Small intestine (tissue), 7 donors: Measurements from ENCODE around the gene TMEM209. TPM values are rescaled to one million over a fixed set of nuclear protein-coding genes. Genes with fewer than 3 reads are reported as not detected.
A peak's percentile ranks its signal among the peaks of the same experiment; 100 is the strongest.
"Not testable (repeated sequence)": the region's sequence is repeated elsewhere in the genome, so short reads cannot be mapped to it uniquely, and the experiment has no call there.

ENCODE experiments used
- DNase-seq, 2 donors: peaks; one replicate each; pipeline versions ENCODE4 v3.0.0 to v3.0.0-alpha.2; 2013
- FAIRE-seq: peaks from 2 replicates; lab custom pipeline; 2012; peaks lifted over from hg19 to GRCh38; lab: Jason Lieb, UNC
- H3K27ac ChIP-seq, 3 donors: one replicate each; pipeline ENCODE4 v1.5.1; 2013; ENCODE audit warnings: low read length in 2 of 3, mild to moderate bottlenecking in 2 of 3, control low read depth in 1 of 3, inconsistent platforms in 1 of 3, low read depth in 1 of 3, moderate library complexity in 1 of 3
- H3K27me3 ChIP-seq, 3 donors: one replicate each; pipeline ENCODE4 v1.6.1; 2013; ENCODE audit warnings: low read length in 3 of 3, inconsistent platforms in 1 of 3; ENCODE audit not compliant: control insufficient read depth in 3 of 3, insufficient read depth in 3 of 3
- H3K36me3 ChIP-seq, 3 donors: one replicate each; pipeline ENCODE4 v1.6.1; 2013; ENCODE audit warnings: low read length in 3 of 3, inconsistent platforms in 1 of 3, low read depth in 1 of 3, mild to moderate bottlenecking in 1 of 3, moderate library complexity in 1 of 3; ENCODE audit not compliant: control insufficient read depth in 3 of 3, insufficient read depth in 2 of 3
- H3K4me1 ChIP-seq, 3 donors: one replicate each; pipeline ENCODE4 v1.6.1; 2013; ENCODE audit warnings: low read length in 2 of 3, inconsistent platforms in 1 of 3, low read depth in 1 of 3, mild to moderate bottlenecking in 1 of 3, moderate library complexity in 1 of 3; ENCODE audit not compliant: control insufficient read depth in 3 of 3, insufficient read depth in 2 of 3
- H3K4me3 ChIP-seq, 3 donors: one replicate each; pipeline ENCODE4 v1.5.1; 2013; ENCODE audit warnings: low read length in 3 of 3, control low read depth in 1 of 3, inconsistent platforms in 1 of 3, low read depth in 1 of 3, mild to moderate bottlenecking in 1 of 3, moderate library complexity in 1 of 3
- H3K9me3 ChIP-seq, 2 donors: one replicate each; pipeline ENCODE4 v1.6.1; 2013; ENCODE audit warnings: low read depth in 1 of 2, low read length in 1 of 2; ENCODE audit not compliant: control insufficient read depth in 2 of 2, insufficient read depth in 1 of 2
- WGBS, 3 donors: extraction: QIAGEN DNeasy Blood & Tissue Kit; methylation state at CpG; one replicate each; pipeline ENCODE4 v1.1.7; 2013; 5-methylcytosine and 5-hydroxymethylcytosine counted together
- polyA plus RNA-seq, 4 donors: library from polyadenylated mRNA; stranded (reverse) in 3 of 4; unstranded in 1 of 4; fragments of 200-250 nt in 3 of 4; fragments of 120-200 nt in 1 of 4; gene quantifications; one replicate each; pipeline versions ENCODE4 v1.2.1 to v1.2.3, GENCODE V29; 2013
- donor health status: healthy with polysubstance abuse.
- donor health status: control.
- donor health status: control.
- donor health status: Bipolar disorder and iron deficiency.
- donor health status: healthy.

The TMEM209 gene
- polyA plus RNA-seq, 4 donors, result 4.3 to 15.5 (median 9.0) TPM

GRCh38 chr7:130196476-130196875 is 8.7 kb downstream of the TMEM209 start:
- Histone ChIP-seq H3K36me3 (peaks cover 0 to 28% (median 9%) of the 10 kb centered on the region in 3 donors), H3K27me3 (no peaks in the 10 kb centered on the region), H3K4me1 (no peaks in the 10 kb centered on the region), H3K4me3 (no peak overlapping the region), H3K27ac (no peak overlapping the region), H3K9me3 (no peaks in the 10 kb centered on the region)
- WGBS, 3 donors, result 71 to 94% (median 86%) methylated on average over 2 of the region's 2 CpGs
- DNase-seq (no peak), FAIRE-seq (no peak)

- Histone ChIP-seq H3K27ac (no peak overlapping the region), H3K4me3 (no peak overlapping the region), H3K27me3 (no peaks in the 10 kb centered on the region), H3K4me1 (no peaks in the 10 kb centered on the region), H3K36me3 (peaks cover 0 to 27% (median 9%) of the 10 kb centered on the region in 3 donors), H3K9me3 (no peaks in the 10 kb centered on the region)
- 96 to 100% (median 97%) methylated on average over 2 of the region's 2 CpGs for WGBS, 3 donors
- FAIRE-seq, result no peak
- no peak for DNase-seq
These were observed 9.8 kb downstream of the TMEM209 start for GRCh38 chr7:130195396-130195795.

- no peak for FAIRE-seq
These were observed 13.4 kb downstream of the TMEM209 start for GRCh38 chr7:130191791-130192190.

GRCh38 chr7:130189343-130189742 is 15.9 kb downstream of the TMEM209 start:
- Histone ChIP-seq H3K27me3 (no peaks in the 10 kb centered on the region), H3K4me3 (no peak overlapping the region), H3K27ac (no peak overlapping the region), H3K9me3 (no peaks in the 10 kb centered on the region), H3K4me1 (no peaks in the 10 kb centered on the region), H3K36me3 (peaks cover 0 to 25% (median 5%) of the 10 kb centered on the region in 3 donors)
- FAIRE-seq (no peak), DNase-seq (no peak)
- WGBS, 3 donors, result 88 to 98% (median 97%) methylated on average over 5 of the region's 5 CpGs

More at GRCh38 chr7:130191791-130192190, 13.4 kb downstream of the TMEM209 start:
- Histone ChIP-seq H3K27ac (no peak overlapping the region), H3K36me3 (peaks cover 0 to 26% (median 7%) of the 10 kb centered on the region in 3 donors), H3K4me1 (no peaks in the 10 kb centered on the region), H3K9me3 (no peaks in the 10 kb centered on the region), H3K4me3 (no peak overlapping the region), H3K27me3 (no peaks in the 10 kb centered on the region)
- no peak for DNase-seq
- 94 to 100% (median 94%) methylated on average over 7 of the region's 7 CpGs for WGBS, 3 donors

- Histone ChIP-seq H3K36me3 (peaks cover 0 to 14% (median 7%) of the 10 kb centered on the region in 3 donors), H3K4me3 (no peak overlapping the region), H3K4me1 (no peaks in the 10 kb centered on the region), H3K27me3 (no peaks in the 10 kb centered on the region), H3K27ac (no peak overlapping the region), H3K9me3 (no peaks in the 10 kb centered on the region)
- no peak for DNase-seq
- no peak for FAIRE-seq
- 91 to 95% (median 94%) methylated on average over 2 of the region's 2 CpGs for WGBS, 3 donors
These were observed 17.8 kb downstream of the TMEM209 start for GRCh38 chr7:130187360-130187759.

GRCh38 chr7:130184349-130184748 is 20.9 kb downstream of the TMEM209 start:
- peaks cover 4 to 16% (median 8%) of the 10 kb centered on the region in 3 donors for H3K36me3 ChIP-seq
- 90 to 99% (median 97%) methylated on average over 5 of the region's 5 CpGs for WGBS, 3 donors
- H3K27ac ChIP-seq, H3K27me3 ChIP-seq, H3K4me1 ChIP-seq, H3K4me3 ChIP-seq, DNase-seq, H3K9me3 ChIP-seq: not testable (repeated sequence)
- FAIRE-seq, result peak; percentile 5

- Histone ChIP-seq H3K4me3 (no peak overlapping the region), H3K27ac (no peak overlapping the region)
- FAIRE-seq, result no peak
These were observed 22.2 kb downstream of the TMEM209 start for GRCh38 chr7:130182990-130183389.

GRCh38 chr7:130181263-130181605 is 24.0 kb downstream of the TMEM209 start:
- no peaks in the 10 kb centered on the region for H3K4me1 ChIP-seq
- peak overlapping the region in 1 of 3 donors; percentile 4 for H3K27ac ChIP-seq
- no peaks in the 10 kb centered on the region for H3K27me3 ChIP-seq
- DNase-seq (peak; percentile 7 to 60), FAIRE-seq (no peak)
- peaks cover 4 to 25% (median 6%) of the 10 kb centered on the region in 3 donors for H3K36me3 ChIP-seq
- H3K4me3 ChIP-seq, result no peak overlapping the region
- WGBS, 3 donors, result 73 to 91% (median 80%) methylated on average over 2 of the region's 2 CpGs
- H3K9me3 ChIP-seq, result no peaks in the 10 kb centered on the region

More at GRCh38 chr7:130182990-130183389, 22.2 kb downstream of the TMEM209 start:
- Histone ChIP-seq H3K4me1 (no peaks in the 10 kb centered on the region), H3K9me3 (no peaks in the 10 kb centered on the region), H3K27me3 (no peaks in the 10 kb centered on the region), H3K36me3 (peaks cover 4 to 18% (median 8%) of the 10 kb centered on the region in 3 donors)
- WGBS, 3 donors, result 65 to 88% (median 84%) methylated on average over 2 of the region's 2 CpGs
- no peak for DNase-seq
